HG03025 (cell line): ENCODE measurements around the gene ZFYVE26.

Source experiments
- ATAC-seq: cut with Tn5 transposase; IDR thresholded peaks from one replicate; pipeline ENCODE4 v1.9.1; 2021; ENCODE audit warnings: mild to moderate bottlenecking, moderate library complexity; ENCODE audit not compliant: unreplicated experiment, low FRiP score

The ZFYVE26 gene

DNA sequence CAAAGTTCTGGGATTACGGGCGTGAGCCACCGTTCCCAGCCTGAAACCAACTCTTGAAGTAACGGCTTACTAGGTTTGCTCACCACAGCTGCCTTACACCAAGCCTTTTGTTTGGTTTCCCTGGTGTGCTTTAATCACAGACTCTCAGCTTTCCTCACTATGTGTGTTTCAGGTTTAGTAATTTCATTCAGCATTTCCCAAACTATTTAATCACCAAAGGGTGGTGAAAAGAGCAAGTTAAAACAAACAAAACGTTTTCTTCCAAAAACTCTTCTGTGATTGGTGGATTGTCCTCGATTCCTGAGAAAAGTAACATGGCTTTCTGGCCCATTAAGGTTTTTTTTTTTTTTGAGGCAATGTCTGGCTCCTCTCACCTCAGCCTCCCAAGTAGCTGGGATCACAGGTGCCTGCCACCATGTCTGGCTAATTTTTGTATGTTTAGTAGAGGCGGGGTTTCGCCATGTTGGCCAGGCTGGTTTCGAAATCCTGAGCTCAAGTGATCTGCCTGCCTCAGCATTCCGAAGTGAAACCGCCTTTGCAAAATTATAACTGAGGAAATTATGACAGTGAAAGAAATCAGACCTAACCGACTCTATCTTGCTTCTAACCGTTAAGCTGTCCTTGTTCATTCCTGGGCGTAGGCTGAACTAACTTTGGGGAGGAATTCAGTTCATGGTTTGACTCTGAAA, 1.5 kb upstream of the ZFYVE26 start:
- no peak for ATAC-seq

DNA sequence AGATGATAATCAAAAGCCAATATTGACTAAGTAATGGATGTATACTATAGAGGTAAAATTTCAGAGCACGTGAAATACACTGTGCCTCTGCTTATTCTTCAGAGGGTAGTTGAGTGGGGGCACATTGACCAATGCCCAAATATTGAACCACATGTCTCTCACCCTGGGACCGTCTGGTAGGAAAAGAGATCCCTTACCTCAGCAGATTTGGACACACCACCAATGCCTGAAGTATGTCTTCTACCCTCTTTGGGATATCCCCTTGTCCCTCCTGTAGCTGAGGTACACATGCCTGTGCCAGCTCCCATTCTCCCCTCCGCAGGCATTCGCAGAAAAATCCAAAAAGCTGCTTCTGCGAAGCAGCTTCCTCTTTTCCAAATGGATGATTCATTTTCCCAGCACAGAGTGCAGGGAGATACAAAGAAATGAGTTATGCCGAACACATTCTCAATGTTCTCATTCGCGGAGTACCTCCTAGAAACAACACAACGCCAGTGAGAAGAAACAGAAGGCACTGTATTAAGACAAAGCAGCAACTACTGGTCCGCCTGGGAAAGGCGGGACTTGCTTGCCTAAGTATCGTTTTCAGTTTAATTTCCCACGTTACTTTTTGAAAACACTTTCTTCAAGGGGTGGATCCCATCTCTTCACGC, 691 bp downstream of the ZFYVE26 start:
- ATAC-seq = no peak

DNA sequence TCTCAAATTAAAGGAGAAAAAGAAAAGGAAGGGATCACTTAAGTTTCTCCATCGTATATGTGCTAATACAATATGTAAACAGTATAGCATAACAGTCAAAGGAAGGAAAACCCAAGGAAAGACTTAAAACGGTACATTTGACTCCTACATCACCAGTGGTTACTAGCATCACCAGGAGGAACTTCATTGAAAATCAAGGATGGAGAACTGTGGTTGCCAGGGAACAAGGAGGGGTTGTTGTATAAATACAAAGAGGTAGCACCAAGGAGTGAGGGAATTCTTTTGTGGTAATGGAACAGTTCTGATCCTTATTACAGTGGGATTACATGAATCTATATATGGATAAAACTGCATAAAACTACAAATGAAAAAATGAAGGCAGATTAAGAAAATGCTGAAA, 1.6 kb downstream of the ZFYVE26 start:
- ATAC-seq = no peak

DNA sequence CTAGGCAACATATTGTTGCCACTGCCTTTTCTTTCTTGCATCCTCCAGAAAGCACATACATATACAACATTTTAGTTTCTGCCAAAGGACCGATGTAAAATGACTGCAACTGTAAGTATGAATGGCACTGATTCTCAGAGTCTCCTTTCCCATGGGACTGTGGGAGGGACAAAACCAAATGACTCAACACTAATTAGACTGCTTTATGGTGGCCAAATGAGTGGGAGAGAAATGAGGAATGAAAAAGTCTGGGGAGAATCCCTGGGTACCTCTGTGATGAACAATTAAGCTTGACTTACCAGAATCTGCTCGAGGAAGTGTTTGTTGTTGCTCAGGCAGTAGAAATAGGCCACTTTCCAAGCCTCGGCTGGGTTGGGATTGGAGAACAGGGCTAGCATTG, 10.1 kb downstream of the ZFYVE26 start:
- ATAC-seq = no peak

DNA sequence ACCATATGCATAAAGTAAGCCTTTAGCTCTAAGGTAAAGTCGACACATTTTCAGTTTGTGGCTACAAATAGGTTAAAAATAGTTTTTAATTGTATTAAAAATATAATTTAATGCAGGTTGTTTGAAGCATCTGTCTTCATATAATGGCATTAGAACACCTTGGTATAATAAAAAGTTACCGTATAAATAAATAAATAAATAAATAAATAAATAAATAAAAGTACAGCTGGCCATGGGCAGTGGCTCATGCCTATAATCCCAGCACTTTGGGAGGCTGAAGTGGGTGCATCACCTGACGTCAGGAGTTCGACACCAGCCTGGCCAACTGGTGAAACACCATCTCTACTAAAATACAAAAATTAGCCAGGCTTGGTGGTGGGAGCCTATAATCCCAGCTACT, 15.6 kb downstream of the ZFYVE26 start:
- no peak for ATAC-seq

DNA sequence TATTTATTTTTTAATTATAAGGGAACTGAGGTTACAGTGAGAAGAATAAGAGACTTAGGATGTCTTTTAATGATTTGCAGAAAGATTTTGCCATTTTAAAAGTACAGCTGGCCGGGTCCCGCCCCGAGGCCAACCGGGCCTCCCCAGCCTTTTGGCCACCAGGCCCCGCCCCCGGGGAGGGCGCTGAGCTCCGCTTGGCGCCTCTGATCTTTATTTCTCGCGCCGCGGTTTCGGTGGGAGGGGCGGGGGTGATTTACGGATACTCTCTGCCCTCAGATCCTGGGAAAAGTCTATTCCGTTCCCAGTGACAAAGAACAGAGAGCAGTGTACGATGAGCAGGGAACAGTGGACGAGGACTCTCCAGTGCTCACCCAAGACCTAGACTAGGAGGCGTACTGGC, 17.7 kb downstream of the ZFYVE26 start:
- ATAC-seq = no peak

DNA sequence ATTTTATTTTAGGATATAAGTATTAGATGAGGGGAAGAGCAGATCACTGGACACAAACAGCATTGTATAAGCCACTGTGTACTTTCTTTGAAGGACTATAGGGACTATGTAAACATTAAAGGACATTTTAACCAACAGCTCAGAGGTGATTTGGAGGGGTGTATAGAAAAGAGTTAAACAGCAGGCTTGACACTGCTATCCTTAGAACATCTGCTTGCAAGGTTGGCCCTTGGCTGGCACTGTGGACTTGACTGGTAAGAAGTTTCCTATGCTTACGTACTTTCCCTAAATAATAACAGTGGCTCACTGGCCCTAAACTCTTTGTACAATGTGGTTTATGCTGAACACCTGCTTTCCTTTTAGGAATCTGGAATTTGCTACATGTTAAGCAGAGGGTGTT, 28.7 kb downstream of the ZFYVE26 start:
- ATAC-seq = no peak

DNA sequence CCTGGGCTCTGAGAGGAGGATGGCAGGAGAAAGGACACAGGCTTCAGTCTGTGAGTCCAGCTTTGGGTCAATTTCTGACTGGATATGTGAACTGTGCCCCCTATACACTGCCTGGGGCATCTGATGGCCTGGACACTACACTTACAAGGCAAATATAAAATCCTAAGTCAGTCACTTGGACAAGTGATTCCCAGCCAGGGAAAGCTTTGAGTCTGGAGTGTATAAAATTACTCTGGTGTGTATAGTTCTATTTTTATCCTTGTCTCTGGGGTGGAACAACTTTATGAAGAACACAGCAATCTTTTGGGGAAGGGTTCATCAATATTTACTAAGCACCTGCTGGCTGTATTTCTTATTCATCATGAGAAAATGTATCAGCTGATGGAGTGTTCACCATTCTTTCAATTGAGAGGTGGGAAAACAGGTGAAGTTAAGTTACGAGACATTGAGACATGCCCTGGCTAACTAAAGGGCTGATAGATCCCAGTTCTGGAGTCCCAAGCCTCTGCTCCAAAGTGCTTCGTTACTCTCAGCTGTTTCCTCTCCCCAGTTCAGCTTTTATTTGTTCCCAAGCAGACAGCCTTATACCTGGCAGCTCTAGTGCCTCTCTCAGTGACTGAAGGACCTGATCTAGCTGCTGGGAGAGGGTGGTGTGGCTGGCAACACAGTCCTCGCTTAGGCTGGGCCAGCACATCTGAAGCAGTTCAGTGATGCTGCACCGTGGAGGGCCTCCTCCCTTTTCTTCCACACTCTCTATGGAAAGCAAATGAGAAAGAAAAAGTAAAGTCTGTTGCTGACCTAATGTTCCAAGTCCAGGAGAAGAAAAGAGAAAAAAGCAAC, 30.9 kb downstream of the ZFYVE26 start:
- no peak for ATAC-seq

DNA sequence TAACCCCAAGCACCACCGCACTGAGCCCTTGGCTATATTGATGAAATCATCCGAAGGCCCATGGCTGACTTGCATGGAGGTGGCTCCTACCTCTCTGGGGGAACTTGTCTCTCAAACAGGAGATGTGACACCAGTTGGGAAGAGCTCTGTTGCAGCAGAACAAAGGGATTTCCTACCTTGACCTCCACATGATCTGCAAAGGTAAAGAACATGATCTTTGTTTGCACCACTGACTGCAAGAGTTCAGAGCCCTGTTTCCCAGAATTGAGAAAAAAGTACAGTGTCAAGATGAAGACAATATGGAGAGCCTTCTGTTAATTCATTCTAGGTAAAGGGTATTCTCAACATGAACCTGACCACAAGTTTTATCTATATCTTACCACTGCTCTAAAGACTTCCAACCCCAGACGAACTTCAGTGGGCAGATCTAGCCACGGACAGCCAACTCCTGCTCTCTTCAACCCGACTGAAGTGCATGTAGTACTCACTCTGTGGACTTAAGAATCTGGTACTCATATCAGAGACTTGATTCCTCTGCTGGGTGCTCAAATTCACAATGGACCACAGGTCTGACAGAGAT, 32.1 kb downstream of the ZFYVE26 start:
- no peak for ATAC-seq

DNA sequence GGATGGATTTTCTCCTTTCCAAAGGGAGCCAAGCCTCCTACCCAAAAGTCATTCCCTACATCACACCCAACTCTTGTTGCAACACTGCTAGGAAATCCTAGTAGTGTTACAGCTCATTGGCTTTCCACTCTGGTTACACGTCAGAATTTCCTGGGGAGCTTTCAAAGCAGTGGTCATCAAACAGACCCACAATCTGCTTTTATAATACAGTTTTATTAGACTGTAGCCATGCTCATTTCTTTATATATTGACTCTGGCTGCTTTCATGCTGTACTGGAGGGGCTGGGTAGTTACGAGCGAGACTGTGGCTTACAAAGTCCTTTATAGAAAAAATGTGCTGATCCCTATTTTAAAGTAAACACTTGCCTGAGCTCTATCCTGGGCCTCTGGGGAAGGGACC, 34.3 kb downstream of the ZFYVE26 start:
- no peak for ATAC-seq

DNA sequence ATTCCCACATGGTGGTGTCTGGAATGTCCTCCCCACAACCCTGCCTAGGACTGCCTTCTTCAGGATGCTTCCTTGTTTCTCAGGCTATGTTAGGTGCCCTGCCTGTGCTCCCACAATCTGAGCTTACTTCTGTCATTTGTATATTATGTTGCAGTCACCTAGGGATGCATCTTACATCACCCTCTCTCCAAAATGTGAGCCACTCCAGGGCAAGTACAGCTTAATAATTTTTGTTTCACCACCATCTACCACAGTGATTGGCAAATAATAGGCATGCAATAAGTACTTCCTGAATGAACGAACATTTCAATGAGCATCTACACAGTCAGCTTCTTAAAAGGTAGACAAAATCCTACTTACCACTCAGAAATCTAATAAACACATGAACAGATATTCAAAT, 37.6 kb downstream of the ZFYVE26 start:
- no peak for ATAC-seq

DNA sequence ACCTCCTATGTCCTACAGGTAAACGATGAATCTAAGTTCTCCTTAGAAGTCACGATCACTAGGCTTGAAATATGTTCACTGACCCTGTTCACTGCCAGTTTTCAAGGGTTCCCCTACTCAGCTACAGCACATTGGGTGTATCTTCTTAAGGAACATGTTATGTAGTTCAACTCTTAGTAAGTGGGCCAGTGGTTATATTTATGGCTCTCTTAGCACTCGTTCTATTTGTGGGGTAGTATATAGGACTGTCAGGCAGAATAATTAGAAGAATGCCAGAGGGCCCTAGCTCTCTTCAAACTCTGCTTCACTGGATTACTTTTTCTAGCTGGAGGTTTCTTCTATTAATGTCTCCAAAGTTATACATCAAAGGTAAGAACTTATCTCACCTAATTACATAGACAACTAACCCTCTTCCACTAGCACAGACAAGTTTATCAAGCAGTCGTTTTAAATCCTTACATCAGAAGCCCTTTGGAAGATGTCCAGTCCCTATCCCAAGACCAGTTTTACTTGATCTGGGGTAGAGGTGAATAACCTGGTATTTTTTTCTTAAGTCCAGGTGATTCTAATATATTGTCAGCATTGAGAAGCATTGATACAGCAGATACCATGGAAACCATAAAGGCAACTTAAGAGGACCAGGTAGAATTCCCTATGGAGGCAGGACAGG, 39.6 kb downstream of the ZFYVE26 start:
- ATAC-seq = no peak

DNA sequence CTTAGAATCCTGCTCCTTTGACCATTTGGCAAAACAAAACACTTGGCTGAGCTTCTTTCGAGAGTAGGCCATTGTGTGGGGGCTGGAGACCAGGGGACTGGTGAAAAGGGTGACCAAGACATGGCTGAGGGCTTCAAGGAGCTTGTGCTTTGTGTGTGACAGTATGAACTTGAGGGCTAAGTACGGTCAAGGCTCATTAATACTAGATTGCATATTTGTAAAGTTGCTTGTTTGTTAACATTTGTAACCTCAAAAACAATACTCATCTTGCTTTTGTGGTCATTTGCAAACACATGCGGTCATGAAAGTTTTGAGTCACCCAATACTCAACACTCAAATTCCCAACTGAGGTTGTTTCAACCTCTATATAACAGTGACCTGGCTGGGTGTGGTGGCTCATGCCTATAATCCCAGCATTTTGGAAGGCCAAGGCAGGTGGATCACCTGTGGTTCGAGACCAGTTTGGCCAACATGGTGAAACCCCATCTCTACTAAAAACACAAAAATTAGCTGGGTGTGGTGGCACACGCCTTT, 42.5 kb downstream of the ZFYVE26 start:
- ATAC-seq = no peak

DNA sequence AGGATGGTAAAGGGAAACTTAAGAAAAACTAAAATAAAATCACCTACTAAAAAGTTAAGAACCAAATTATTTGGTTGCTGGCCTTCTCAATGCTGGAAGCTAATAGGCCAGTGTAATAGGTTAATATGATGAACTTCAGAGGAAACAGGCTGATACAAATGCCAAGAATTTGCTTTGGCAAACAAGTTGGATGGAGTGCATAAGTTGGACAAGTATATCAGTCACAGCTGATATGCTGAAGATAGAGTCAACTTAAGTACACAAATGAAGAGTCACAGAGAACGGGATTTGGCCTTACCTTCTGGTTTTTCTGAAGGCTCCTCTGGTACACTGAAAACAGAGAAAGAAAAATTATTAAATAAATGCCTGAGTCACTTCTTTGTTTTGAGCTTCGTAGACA, 48.2 kb downstream of the ZFYVE26 start:
- ATAC-seq = no peak

DNA sequence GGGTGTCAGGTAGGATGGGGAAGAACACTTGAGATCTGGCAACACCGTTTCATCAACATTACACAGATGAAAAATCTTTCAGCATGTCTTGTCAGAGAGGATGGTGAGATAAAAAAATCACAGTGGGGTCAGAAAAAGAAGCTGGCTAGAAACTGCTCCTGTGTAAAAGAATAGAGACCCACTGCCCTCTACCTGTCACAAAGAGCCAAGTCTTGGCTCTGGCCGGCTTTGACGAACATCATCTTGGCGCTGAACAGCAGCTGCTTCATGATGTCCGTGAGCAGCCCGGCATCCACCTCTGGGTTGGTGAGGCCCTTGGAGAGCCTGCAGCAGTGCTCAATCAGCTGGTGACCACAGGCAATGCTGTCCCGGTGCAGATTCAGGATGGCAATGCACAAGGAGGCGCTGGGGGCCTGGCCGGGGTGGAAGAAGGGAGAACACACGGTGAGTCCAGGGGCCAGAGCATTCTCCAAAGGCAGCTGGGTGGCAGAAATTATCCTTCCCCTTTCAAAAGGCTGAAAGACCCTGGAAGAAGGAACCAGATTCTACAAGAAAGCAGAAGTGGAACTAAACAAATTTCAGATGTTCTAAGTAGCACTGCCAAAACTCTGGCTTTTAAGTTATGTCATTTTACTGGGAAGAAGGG, 50.2 kb downstream of the ZFYVE26 start:
- no peak for ATAC-seq

DNA sequence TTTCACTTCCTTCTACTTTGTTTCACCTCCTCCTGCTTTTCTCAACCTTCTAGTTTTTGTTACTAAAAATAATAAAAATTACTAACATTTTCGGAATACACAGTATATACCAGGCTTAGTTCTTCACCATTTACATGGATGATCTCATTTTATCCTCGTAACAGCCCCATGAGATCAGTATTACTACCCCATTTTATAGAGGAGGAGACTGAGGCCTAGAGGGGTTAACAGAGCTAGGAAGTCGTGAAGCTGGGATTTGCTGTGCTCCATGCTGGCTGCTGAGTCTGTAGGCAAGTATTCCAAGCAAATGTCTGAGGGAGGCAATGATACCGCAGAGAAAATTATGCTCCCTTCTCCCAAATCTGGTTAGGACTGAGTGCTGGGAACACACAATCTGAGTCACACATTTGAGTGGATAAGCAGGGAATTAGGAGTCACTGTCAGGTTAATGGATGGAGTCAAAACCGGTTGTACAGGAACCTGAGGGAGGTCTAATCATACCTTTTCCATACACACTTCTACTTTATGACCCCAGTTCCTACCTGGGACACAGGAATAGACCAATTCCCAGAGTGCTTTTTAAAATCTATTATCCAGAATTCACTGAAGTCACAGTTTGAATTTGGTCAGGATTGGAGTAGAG, 51.1 kb downstream of the ZFYVE26 start:
- no peak for ATAC-seq

DNA sequence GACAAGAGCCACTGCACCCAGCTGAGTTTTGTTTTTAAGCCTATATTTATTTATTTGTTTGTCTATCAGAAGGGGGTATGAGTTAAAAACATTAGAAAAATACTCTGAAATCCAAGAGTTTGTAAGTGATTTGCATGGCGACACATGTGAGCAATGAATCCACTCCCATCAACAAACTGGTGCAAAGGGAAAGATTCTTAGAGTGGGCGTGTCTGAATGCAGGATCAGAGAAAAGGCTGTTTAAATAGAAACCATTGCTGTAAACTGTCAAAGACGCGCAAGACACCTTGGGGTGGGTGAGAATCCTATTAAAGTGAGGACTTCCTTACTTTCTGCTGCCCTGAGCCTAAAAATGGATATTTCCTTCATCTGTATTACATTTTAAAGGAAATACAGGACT, 51.9 kb downstream of the ZFYVE26 start:
- ATAC-seq = no peak

DNA sequence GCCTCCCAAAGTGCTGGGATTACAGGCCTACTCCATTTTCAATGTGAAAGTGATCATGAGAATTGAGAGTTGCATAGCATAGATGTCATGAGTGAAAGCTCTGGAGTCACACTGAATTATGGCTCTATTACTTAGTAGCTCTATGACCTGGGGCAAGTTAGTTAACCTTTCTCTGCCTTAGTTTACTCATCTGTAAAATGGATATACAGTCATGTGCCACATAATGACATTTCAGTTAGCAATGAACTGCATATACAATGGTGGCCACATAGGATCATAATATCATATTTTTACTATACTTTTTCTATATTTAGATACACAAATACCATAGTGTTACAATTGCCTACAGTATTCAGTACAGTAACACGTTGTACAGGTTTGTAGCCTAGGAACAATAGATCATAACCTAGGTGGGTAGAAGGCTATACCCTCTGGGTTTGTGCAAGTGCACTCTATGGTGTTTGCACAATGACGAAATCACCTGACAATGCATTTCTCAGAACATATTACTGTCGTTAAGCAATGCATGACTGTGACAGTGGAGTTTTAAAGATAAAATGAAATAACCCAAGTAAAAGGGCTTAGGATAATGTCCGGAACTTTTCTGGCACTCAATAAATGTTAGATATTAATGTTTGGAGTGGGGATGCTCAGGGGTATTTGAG, 53.1 kb downstream of the ZFYVE26 start:
- ATAC-seq = no peak

DNA sequence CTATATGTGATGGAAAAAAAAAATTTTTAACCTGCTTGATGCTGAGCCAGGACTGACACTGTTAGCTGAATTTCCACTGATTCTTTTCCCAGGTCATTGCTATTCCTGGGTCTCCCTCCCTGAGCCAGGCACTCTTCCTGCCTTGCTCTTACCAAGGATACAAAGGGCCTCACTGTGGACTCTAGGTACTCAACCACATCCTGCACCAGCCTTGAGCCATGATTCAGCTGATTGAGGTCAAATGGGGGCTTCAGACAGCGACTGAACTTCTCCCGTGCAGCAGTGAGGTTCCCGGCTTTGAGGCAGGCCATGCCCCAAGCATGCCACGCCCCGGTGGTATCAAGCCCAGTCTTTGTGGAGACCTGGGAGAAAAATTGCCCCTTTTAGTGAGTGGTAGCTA, 54.3 kb downstream of the ZFYVE26 start:
- no peak for ATAC-seq
